H9 (cell line): ENCODE measurements around the gene GPS1. TPM values are rescaled to one million over a fixed set of nuclear protein-coding genes. Genes with fewer than 3 reads are reported as not detected.

Source experiments
- DNase-seq: peaks from one replicate; pipeline ENCODE4 v3.0.0-alpha.2; 2017
- H2AFZ ChIP-seq: one replicate; pipeline ENCODE4 v1.6.1; 2013; ENCODE audit warnings: mild to moderate bottlenecking, low read length, control low read depth, moderate library complexity
- H2AK5ac ChIP-seq: 2 replicates; pipeline ENCODE4 v1.6.1; 2013; ENCODE audit warnings: low read length, control low read depth, mixed read lengths; ENCODE audit not compliant: insufficient read length
- H2BK120ac ChIP-seq: one replicate; pipeline ENCODE4 v1.6.1; 2013; ENCODE audit warnings: low read depth, mild to moderate bottlenecking, low read length, control low read depth, inconsistent platforms; ENCODE audit not compliant: poor library complexity, severe bottlenecking
- H2BK12ac ChIP-seq: 2 replicates; pipeline ENCODE4 v1.6.1; 2013; ENCODE audit warnings: low read length, control low read depth, mixed read lengths, low read depth; ENCODE audit not compliant: insufficient read length
- H2BK15ac ChIP-seq: 2 replicates; pipeline ENCODE4 v1.6.1; 2013; ENCODE audit warnings: low read depth, low read length, control low read depth
- H2BK20ac ChIP-seq: one replicate; pipeline ENCODE4 v1.6.1; 2013; ENCODE audit warnings: low read depth, mild to moderate bottlenecking, low read length, control low read depth, inconsistent platforms; ENCODE audit not compliant: poor library complexity, severe bottlenecking
- H2BK5ac ChIP-seq: 2 replicates; pipeline ENCODE4 v1.6.1; 2013; ENCODE audit warnings: low read length, control low read depth, mixed read lengths; ENCODE audit not compliant: insufficient read length
- H3K14ac ChIP-seq: 2 replicates; pipeline ENCODE4 v1.6.1; 2013; ENCODE audit warnings: low read length, control low read depth; ENCODE audit not compliant: insufficient read depth
- H3K18ac ChIP-seq: 2 replicates; pipeline ENCODE4 v1.6.1; 2013; ENCODE audit warnings: low read depth, mild to moderate bottlenecking, mixed read lengths, low read length, control low read depth; ENCODE audit not compliant: insufficient read length
- H3K23ac ChIP-seq: 2 replicates; pipeline ENCODE4 v1.6.1; 2013; ENCODE audit warnings: low read length, control low read depth, mixed read lengths, low read depth; ENCODE audit not compliant: insufficient read length
- H3K23me2 ChIP-seq: 2 replicates; pipeline ENCODE4 v1.6.1; 2013; ENCODE audit warnings: low read depth, mild to moderate bottlenecking, mixed read lengths, low read length, control low read depth; ENCODE audit not compliant: insufficient read length, poor library complexity, severe bottlenecking
- H3K27ac ChIP-seq: 2 replicates; pipeline ENCODE4 v1.5.1; 2013; ENCODE audit warnings: low read length, control low read depth, mixed read lengths, low read depth; ENCODE audit not compliant: insufficient read length
- H3K27me3 ChIP-seq: 2 replicates; pipeline ENCODE4 v1.6.1; 2013; ENCODE audit warnings: low read length, control low read depth, inconsistent platforms; ENCODE audit not compliant: insufficient read depth
- H3K4ac ChIP-seq: 2 replicates; pipeline ENCODE4 v1.6.1; 2013; ENCODE audit warnings: low read depth, mild to moderate bottlenecking, control low read depth, inconsistent platforms, low read length, moderate library complexity
- H3K4me1 ChIP-seq: 2 replicates; pipeline ENCODE4 v1.6.1; 2013; ENCODE audit warnings: low read length, control low read depth, inconsistent platforms; ENCODE audit not compliant: insufficient read depth
- H3K4me2 ChIP-seq: 2 replicates; pipeline ENCODE4 v1.6.1; 2013; ENCODE audit warnings: low read length, control low read depth, mixed read lengths; ENCODE audit not compliant: insufficient read length, insufficient read depth
- H3K56ac ChIP-seq: 2 replicates; pipeline ENCODE4 v1.6.1; 2013; ENCODE audit warnings: low read depth, mild to moderate bottlenecking, mixed read lengths, low read length, control low read depth; ENCODE audit not compliant: insufficient read length
- H3K79me1 ChIP-seq: 2 replicates; pipeline ENCODE4 v1.6.1; 2013; ENCODE audit warnings: low read depth, mild to moderate bottlenecking, moderate library complexity, low read length, control low read depth, inconsistent platforms; ENCODE audit not compliant: insufficient read depth, poor library complexity, severe bottlenecking
- H3K79me2 ChIP-seq: 2 replicates; pipeline ENCODE4 v1.6.1; 2013; ENCODE audit warnings: low read length, control low read depth, inconsistent platforms; ENCODE audit not compliant: insufficient read depth
- H3K9ac ChIP-seq: 2 replicates; pipeline ENCODE4 v1.6.1; 2013; ENCODE audit warnings: low read length, control low read depth, mixed read lengths; ENCODE audit not compliant: insufficient read length; ENCODE audit errors: extremely low read depth
- H3K9me3 ChIP-seq: one replicate; pipeline ENCODE4 v1.6.1; 2013; ENCODE audit warnings: low read depth, low read length, inconsistent platforms; ENCODE audit not compliant: control insufficient read depth
- H3T11ph ChIP-seq: one replicate; pipeline ENCODE4 v1.6.1; 2013; ENCODE audit warnings: mild to moderate bottlenecking, low read length, control low read depth, inconsistent platforms
- H4K20me1 ChIP-seq: one replicate; pipeline ENCODE4 v1.6.1; 2013; ENCODE audit not compliant: control insufficient read depth, insufficient read length, insufficient read depth
- H4K5ac ChIP-seq: 2 replicates; pipeline ENCODE4 v1.6.1; 2013; ENCODE audit warnings: low read depth, mild to moderate bottlenecking, mixed read lengths, low read length, control low read depth; ENCODE audit not compliant: insufficient read length
- H4K8ac ChIP-seq: replicated peaks from 2 replicates; pipeline ENCODE4 v1.6.1; 2013; ENCODE audit warnings: low read length, control low read depth, mixed read lengths, low read depth; ENCODE audit not compliant: insufficient read length
- H4K91ac ChIP-seq: 2 replicates; pipeline ENCODE4 v1.6.1; 2013; ENCODE audit warnings: low read depth, mild to moderate bottlenecking, moderate library complexity, mixed read lengths, low read length, control low read depth; ENCODE audit not compliant: insufficient read length
- H3K27ac Mint-ChIP-seq, 3 experiments: 2 replicates in 2 of 3; 3 replicates in 1 of 3; pipeline ENCODE4 v1.8.0; 2020 to 2021; ENCODE audit warnings: mixed read lengths in 3 of 3, mild to moderate bottlenecking in 1 of 3, moderate library complexity in 1 of 3
- H3K27me3 Mint-ChIP-seq: 2 replicates; pipeline ENCODE4 v1.8.0; 2021; ENCODE audit warnings: low read depth, mild to moderate bottlenecking, moderate library complexity, mixed read lengths
- H3K36me3 Mint-ChIP-seq, 3 experiments: 2 replicates in 2 of 3; 3 replicates in 1 of 3; pipeline ENCODE4 v1.8.0; 2020 to 2021; ENCODE audit warnings: low read depth in 3 of 3, mixed read lengths in 3 of 3; ENCODE audit not compliant: insufficient read depth in 1 of 3
- H3K4me1 Mint-ChIP-seq, 2 experiments: 2 replicates each; pipeline ENCODE4 v1.8.0; 2020; ENCODE audit warnings: mixed read lengths in 2 of 2
- H3K4me3 Mint-ChIP-seq, 2 experiments: 2 replicates in 1 of 2; 3 replicates in 1 of 2; pipeline ENCODE4 v1.8.0; 2020 to 2021; ENCODE audit warnings: mild to moderate bottlenecking in 2 of 2, mixed read lengths in 2 of 2, moderate library complexity in 1 of 2
- H3K9me3 Mint-ChIP-seq, 2 experiments: 2 replicates in 1 of 2; 3 replicates in 1 of 2; pipeline ENCODE4 v1.8.0; 2020; ENCODE audit warnings: mild to moderate bottlenecking in 2 of 2, mixed read lengths in 2 of 2, moderate library complexity in 1 of 2
- WGBS: extraction: QIAGEN DNeasy Blood & Tissue Kit; methylation state at CpG from one replicate; pipeline ENCODE4 v1.1.7; 2013; ENCODE audit warnings: missing lambda C conversion rate, low lambda C conversion rate, mixed read lengths; ENCODE audit not compliant: insufficient read length; ENCODE audit errors: extremely low coverage; 5-methylcytosine and 5-hydroxymethylcytosine counted together
- total RNA-seq: library from RNA; stranded (reverse); gene quantifications from 2 replicates; pipeline ENCODE4 v1.2.1, GENCODE V29; 2021
- TF ChIP-seq, protein P1 (sequence below): fragments of 200-600 bp; sonication (generic); conservative IDR thresholded peaks from 3 replicates; pipeline ENCODE4 v1.8.0; 2021; ENCODE audit warnings: antibody characterized with exemption, mild to moderate bottlenecking

The GPS1 gene
- total RNA-seq, 1 experiment from 2014 or later, result 164 TPM

- H3K27me3 ChIP-seq, result no peaks in the 10 kb centered on the region
- DNase-seq, result no peak
- H3K4ac ChIP-seq, result no peak overlapping the region
- Mint-ChIP-seq H3K9me3 (no peaks in the 10 kb centered on the region), H3K4me3 (no peak overlapping the region), H3K4me1 (peaks cover 1 to 10% of the 10 kb centered on the region in 2 experiments; a peak in 2 of 4 replicates), H3K27me3 (no peaks in the 10 kb centered on the region), H3K27ac (no peak overlapping the region), H3K36me3 (peaks cover 22 to 72% (median 63%) of the 10 kb centered on the region in 3 experiments; a peak in 6 of 7 replicates)
- TF ChIP-seq, protein P1, sequence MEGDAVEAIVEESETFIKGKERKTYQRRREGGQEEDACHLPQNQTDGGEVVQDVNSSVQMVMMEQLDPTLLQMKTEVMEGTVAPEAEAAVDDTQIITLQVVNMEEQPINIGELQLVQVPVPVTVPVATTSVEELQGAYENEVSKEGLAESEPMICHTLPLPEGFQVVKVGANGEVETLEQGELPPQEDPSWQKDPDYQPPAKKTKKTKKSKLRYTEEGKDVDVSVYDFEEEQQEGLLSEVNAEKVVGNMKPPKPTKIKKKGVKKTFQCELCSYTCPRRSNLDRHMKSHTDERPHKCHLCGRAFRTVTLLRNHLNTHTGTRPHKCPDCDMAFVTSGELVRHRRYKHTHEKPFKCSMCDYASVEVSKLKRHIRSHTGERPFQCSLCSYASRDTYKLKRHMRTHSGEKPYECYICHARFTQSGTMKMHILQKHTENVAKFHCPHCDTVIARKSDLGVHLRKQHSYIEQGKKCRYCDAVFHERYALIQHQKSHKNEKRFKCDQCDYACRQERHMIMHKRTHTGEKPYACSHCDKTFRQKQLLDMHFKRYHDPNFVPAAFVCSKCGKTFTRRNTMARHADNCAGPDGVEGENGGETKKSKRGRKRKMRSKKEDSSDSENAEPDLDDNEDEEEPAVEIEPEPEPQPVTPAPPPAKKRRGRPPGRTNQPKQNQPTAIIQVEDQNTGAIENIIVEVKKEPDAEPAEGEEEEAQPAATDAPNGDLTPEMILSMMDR, result no peak
- no peak overlapping the region for H3K14ac ChIP-seq
- H3K27ac ChIP-seq, result no peak overlapping the region
- H2AFZ ChIP-seq, result no peak overlapping the region
- no peak overlapping the region for H2BK5ac ChIP-seq
- H3K79me1 ChIP-seq, result peaks cover 13% of the 10 kb centered on the region
- no peak overlapping the region for H3K56ac ChIP-seq
- no peak overlapping the region for H2BK20ac ChIP-seq
- H4K20me1 ChIP-seq, result no peaks in the 10 kb centered on the region
- no peaks in the 10 kb centered on the region for H3K9me3 ChIP-seq
- no peak overlapping the region for H3K4me2 ChIP-seq
- H3K23me2 ChIP-seq, result peaks cover 8% of the 10 kb centered on the region
- H2BK15ac ChIP-seq, result no peak overlapping the region
- H3K79me2 ChIP-seq, result peaks cover 17% of the 10 kb centered on the region; the same call in 1 of the 2 replicates
- no peak overlapping the region for H2BK12ac ChIP-seq
- H3K23ac ChIP-seq, result no peak overlapping the region
- WGBS, result no CpG with 5 or more reads among the region's 23 CpGs
- no peak overlapping the region for H2BK120ac ChIP-seq
- no peaks in the 10 kb centered on the region for H3K4me1 ChIP-seq
- no peak overlapping the region for H4K91ac ChIP-seq
- H3K9ac ChIP-seq, result no peak overlapping the region
- H4K8ac ChIP-seq, result no peak overlapping the region
- H3K18ac ChIP-seq, result no peak overlapping the region
- no peak overlapping the region for H4K5ac ChIP-seq
- no peak overlapping the region for H2AK5ac ChIP-seq
- H3T11ph ChIP-seq, result no peak overlapping the region
Observed at GRCh38 chr17:82092094-82092586, 40.4 kb downstream of the GPS1 start.
